Naive thymus-derived CD4-positive, alpha-beta T cell (primary cell): Measurements from ENCODE around the gene CAV1. TPM values are rescaled to one million over a fixed set of nuclear protein-coding genes. Genes with fewer than 3 reads are reported as not detected.

ENCODE experiments used
- ATAC-seq: fragments of 150-1000 bp; cut with Tn5 transposase; 2 replicates; pipeline ENCODE4 v1.10.0; 2021; ENCODE audit warnings: mild to moderate bottlenecking, moderate library complexity
- CTCF ChIA-PET: fragments of 350-600 bp; sonication (Branson Sonifier 250); formaldehyde crosslinking; loops from one replicate; lab custom pipeline; 2021; ENCODE audit warnings: antibody characterized with exemption; lab: Charles Lee
- POLR2A ChIA-PET: fragments of 350-600 bp; sonication (Branson Sonifier 250); formaldehyde crosslinking; loops from one replicate; lab custom pipeline; 2021; ENCODE audit warnings: antibody characterized with exemption, inconsistent platforms; lab: Charles Lee
- DNase-seq, 9 donors: peaks; one replicate each; pipeline versions ENCODE4 v3.0.0 to v3.0.0-alpha.2; 2020 to 2022; ENCODE audit warnings: mixed read lengths in 1 of 9
- H3K27ac ChIP-seq: one replicate; pipeline ENCODE4 v1.7.0; 2013; ENCODE audit warnings: mild to moderate bottlenecking, low read depth, low read length, moderate library complexity
- H3K27me3 ChIP-seq, 2 donors: one replicate each; pipeline ENCODE4 v1.7.0; 2013; ENCODE audit warnings: low read length in 2 of 2, mild to moderate bottlenecking in 2 of 2, moderate library complexity in 2 of 2; ENCODE audit not compliant: control insufficient read depth in 2 of 2, insufficient read depth in 2 of 2
- H3K36me3 ChIP-seq, 3 experiments: 1 replicate in 2 of 3; 2 replicates in 1 of 3; pipeline ENCODE4 v1.7.0; 2013; ENCODE audit warnings: low read length in 3 of 3, mild to moderate bottlenecking in 3 of 3, moderate library complexity in 1 of 3; ENCODE audit not compliant: insufficient read depth in 3 of 3, control insufficient read depth in 2 of 3
- H3K4me1 ChIP-seq, 2 donors: one replicate each; pipeline ENCODE4 v1.7.0; 2013; ENCODE audit warnings: low read length in 2 of 2, mild to moderate bottlenecking in 2 of 2, moderate library complexity in 1 of 2; ENCODE audit not compliant: control insufficient read depth in 2 of 2, insufficient read depth in 2 of 2
- H3K4me3 ChIP-seq: 2 replicates; pipeline ENCODE4 v1.7.0; 2013; ENCODE audit warnings: mild to moderate bottlenecking, low read length
- H3K9me3 ChIP-seq, 3 experiments: 1 replicate in 2 of 3; 2 replicates in 1 of 3; pipeline ENCODE4 v1.7.0; 2013; ENCODE audit warnings: low read length in 3 of 3; ENCODE audit not compliant: control insufficient read depth in 2 of 3
- H3K27ac Mint-ChIP-seq, 9 donors: one replicate each; pipeline ENCODE4 v1.8.0; 2020 to 2022; ENCODE audit warnings: mixed read lengths in 9 of 9, mild to moderate bottlenecking in 8 of 9, moderate library complexity in 5 of 9, inconsistent platforms in 2 of 9
- H3K27me3 Mint-ChIP-seq, 5 donors: one replicate each; pipeline ENCODE4 v1.8.0; 2021 to 2022; ENCODE audit warnings: mixed read lengths in 5 of 5, mild to moderate bottlenecking in 1 of 5
- H3K36me3 Mint-ChIP-seq, 5 donors: one replicate each; pipeline ENCODE4 v1.8.0; 2020 to 2022; ENCODE audit warnings: mixed read lengths in 5 of 5, mild to moderate bottlenecking in 3 of 5, inconsistent platforms in 1 of 5
- H3K4me1 Mint-ChIP-seq, 7 donors: one replicate each; pipeline ENCODE4 v1.8.0; 2020 to 2022; ENCODE audit warnings: mixed read lengths in 7 of 7, mild to moderate bottlenecking in 3 of 7, inconsistent platforms in 1 of 7
- H3K4me3 Mint-ChIP-seq, 10 donors: one replicate each; pipeline ENCODE4 v1.8.0; 2020 to 2022; ENCODE audit warnings: mild to moderate bottlenecking in 10 of 10, mixed read lengths in 10 of 10, moderate library complexity in 6 of 10, inconsistent platforms in 2 of 10
- H3K9me3 Mint-ChIP-seq, 11 donors: one replicate each; pipeline ENCODE4 v1.8.0; 2020 to 2022; ENCODE audit warnings: mixed read lengths in 11 of 11, mild to moderate bottlenecking in 4 of 11, inconsistent platforms in 1 of 11, moderate library complexity in 1 of 11
- intact Hi-C, 2 donors: fragments of 100-400 bp; cut with micrococcal nuclease; formaldehyde crosslinking; loops; one replicate each; pipeline ENCODE4 v1.15.1; 2023
- polyA plus RNA-seq, 2 donors: library from polyadenylated mRNA; unstranded; fragments of 300-500 nt; fragmentation: Illumina TruSeq; gene quantifications; one replicate each; pipeline ENCODE4 v1.2.3, GENCODE V29; 2021
- total RNA-seq, 6 experiments: library from RNA in 5 of 6; stranded (reverse) in 5 of 6; gene quantifications; 1 replicate in 5 of 6; 2 replicates in 1 of 6; pipeline ENCODE4 v1.2.3 and lab custom pipeline; 2021 to 2026

Gene CAV1
- total and polyA plus RNA-seq, 7 experiments from 2014 or later, result 0.19 to 0.39 TPM; not detected in 5

DNA sequence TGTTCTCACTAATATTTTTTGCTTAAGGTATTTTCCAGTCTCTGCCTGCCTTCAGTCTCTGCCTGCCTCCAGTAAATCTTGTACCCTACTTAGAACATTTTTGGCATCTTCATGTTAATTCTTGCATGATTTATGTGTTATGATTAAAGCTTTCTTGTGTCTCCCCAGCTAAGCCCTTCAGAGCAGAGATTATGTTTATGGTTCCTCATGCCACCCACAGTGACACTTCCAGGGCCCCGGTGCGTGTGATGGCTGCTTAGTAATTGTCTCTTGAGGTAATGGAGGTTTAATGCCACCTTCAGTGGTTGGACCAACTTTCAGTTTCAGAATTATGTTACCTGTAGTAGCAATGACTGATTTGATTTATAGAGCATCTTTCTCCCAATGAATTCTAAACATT lies 76.6 kb downstream of the CAV1 start:
- H3K27ac Mint-ChIP-seq, result no peak overlapping the region
- H3K4me3 Mint-ChIP-seq, result no peak overlapping the region
- Histone ChIP-seq H3K4me3 (no peak overlapping the region), H3K36me3 (no peaks in the 10 kb centered on the region), H3K27me3 (no peaks in the 10 kb centered on the region), H3K27ac (no peak overlapping the region), H3K4me1 (no peaks in the 10 kb centered on the region), H3K9me3 (no peaks in the 10 kb centered on the region)
- H3K36me3 Mint-ChIP-seq, result no peaks in the 10 kb centered on the region
- ChIA-PET CTCF (no interaction called here), POLR2A (no interaction called here)
- ATAC-seq (no peak), DNase-seq (no peak)
- peaks cover 10 to 21% (median 14%) of the 10 kb centered on the region in 5 donors for H3K27me3 Mint-ChIP-seq
- intact Hi-C loops, result no loop called here
- peaks cover 0 to 3% (median 0%) of the 10 kb centered on the region in 7 donors for H3K4me1 Mint-ChIP-seq
- H3K9me3 Mint-ChIP-seq, result no peaks in the 10 kb centered on the region

DNA sequence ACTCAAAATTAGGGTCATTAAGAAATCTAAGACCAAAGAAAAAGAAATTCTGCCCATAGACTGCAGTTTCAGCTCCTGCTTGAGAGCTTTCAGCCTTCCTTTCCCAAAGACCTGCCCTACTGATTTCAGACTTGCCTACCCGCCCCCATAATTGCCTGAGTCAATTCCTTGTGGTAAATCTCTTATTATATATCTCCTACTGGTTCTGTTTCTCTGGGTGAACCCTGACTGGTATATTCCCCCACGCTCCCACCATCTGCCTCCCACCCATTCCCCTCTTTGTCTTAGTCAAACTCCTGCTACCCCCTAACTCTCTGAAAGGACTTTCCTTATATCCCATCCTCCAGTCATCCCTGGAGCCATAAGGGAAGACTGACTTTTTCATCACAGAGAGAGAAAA lies 82.5 kb downstream of the CAV1 start:
- DNase-seq (no peak), ATAC-seq (no peak)
- Mint-ChIP-seq H3K27ac (no peak overlapping the region), H3K27me3 (peaks cover 15 to 36% (median 20%) of the 10 kb centered on the region in 5 donors), H3K4me3 (no peak overlapping the region), H3K4me1 (no peaks in the 10 kb centered on the region), H3K9me3 (peaks cover 0 to 5% (median 0%) of the 10 kb centered on the region in 11 donors), H3K36me3 (peaks cover 0 to 6% (median 0%) of the 10 kb centered on the region in 5 donors)
- H3K9me3 ChIP-seq, result no peaks in the 10 kb centered on the region
- no peak overlapping the region for H3K4me3 ChIP-seq
- H3K27ac ChIP-seq, result no peak overlapping the region
- no peaks in the 10 kb centered on the region for H3K27me3 ChIP-seq
- ChIA-PET POLR2A (no interaction called here), CTCF (no interaction called here)
- intact Hi-C loops, result no loop called here
- no peaks in the 10 kb centered on the region for H3K36me3 ChIP-seq
- H3K4me1 ChIP-seq, result no peaks in the 10 kb centered on the region

DNA sequence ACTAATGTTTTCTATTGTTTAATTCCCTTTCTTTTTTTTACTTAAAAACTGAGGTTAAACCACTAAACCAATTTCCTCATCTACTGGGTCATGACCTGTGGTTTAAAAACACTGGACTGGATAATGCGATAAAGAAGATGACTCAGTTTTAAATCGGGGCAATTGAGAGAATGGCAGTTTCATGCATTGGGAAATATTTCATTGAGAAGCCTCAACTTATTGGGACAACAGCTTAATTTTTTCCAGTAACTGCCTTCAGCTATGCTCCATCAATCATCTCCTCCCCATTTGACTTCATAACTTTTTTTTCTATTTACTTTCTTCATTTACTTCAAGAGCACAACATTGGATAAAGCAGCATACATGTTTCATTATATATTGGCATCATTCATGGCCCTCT lies 85.4 kb downstream of the CAV1 start:
- no peak overlapping the region for H3K27ac ChIP-seq
- no peak overlapping the region for H3K4me3 ChIP-seq
- ATAC-seq, result peak; percentile 71
- no peak for DNase-seq
- H3K4me1 ChIP-seq, result no peaks in the 10 kb centered on the region
- Mint-ChIP-seq H3K36me3 (peaks cover 0 to 6% (median 0%) of the 10 kb centered on the region in 5 donors), H3K27ac (no peak overlapping the region), H3K27me3 (peaks cover 19 to 45% (median 30%) of the 10 kb centered on the region in 5 donors), H3K9me3 (peaks cover 0 to 5% (median 0%) of the 10 kb centered on the region in 11 donors), H3K4me1 (no peaks in the 10 kb centered on the region), H3K4me3 (no peak overlapping the region)
- ChIA-PET CTCF (no interaction called here), POLR2A (no interaction called here)
- no peaks in the 10 kb centered on the region for H3K27me3 ChIP-seq
- intact Hi-C loops, result no loop called here
- H3K9me3 ChIP-seq, result no peaks in the 10 kb centered on the region
- H3K36me3 ChIP-seq, result no peaks in the 10 kb centered on the region

DNA sequence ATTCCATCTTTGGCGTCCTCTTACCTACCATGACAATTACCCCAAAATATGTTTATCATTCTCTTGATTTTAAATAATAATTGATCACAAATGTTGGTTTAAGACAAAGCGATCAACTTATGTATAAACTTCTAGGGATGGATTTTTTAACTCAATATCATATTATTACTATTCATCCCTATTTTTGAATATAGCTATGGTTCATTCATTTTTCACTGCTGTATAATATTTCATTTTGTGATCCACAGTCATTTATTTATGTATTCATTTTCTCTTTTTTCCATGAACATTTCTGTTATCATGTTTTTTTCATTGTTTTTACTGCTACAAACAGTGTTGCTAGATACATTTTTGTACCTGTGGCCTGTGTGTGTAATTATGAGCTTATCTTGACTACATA lies 85.9 kb downstream of the CAV1 start:
- H3K4me3 ChIP-seq, result no peak overlapping the region
- no peak overlapping the region for H3K27ac ChIP-seq
- POLR2A ChIA-PET, result no interaction called here
- Mint-ChIP-seq H3K27ac (no peak overlapping the region), H3K9me3 (peaks cover 0 to 5% (median 0%) of the 10 kb centered on the region in 11 donors), H3K27me3 (peaks cover 22 to 45% (median 29%) of the 10 kb centered on the region in 5 donors), H3K4me1 (no peaks in the 10 kb centered on the region), H3K36me3 (peaks cover 0 to 6% (median 0%) of the 10 kb centered on the region in 5 donors), H3K4me3 (no peak overlapping the region)
- no peaks in the 10 kb centered on the region for H3K36me3 ChIP-seq
- no peak for DNase-seq
- H3K27me3 ChIP-seq, result no peaks in the 10 kb centered on the region
- CTCF ChIA-PET, result no interaction called here
- ATAC-seq, result no peak
- intact Hi-C loops, result no loop called here
- H3K4me1 ChIP-seq, result no peaks in the 10 kb centered on the region
- no peaks in the 10 kb centered on the region for H3K9me3 ChIP-seq

Other genes starting within 250 kb of the CAV1 start
- under 1 TPM in 1 of 5 experiments, not detected in 4; 0.93 TPM for gene CAV2, start 25.3 kb upstream of the CAV1 start, total RNA-seq
- not detected for gene CAV2, start 25.3 kb upstream of the CAV1 start, polyA plus RNA-seq
- 1 to 10 TPM in 1 of 5 experiments, under 1 TPM in 2, not detected in 2; 0.19 to 1.0 (median 0.73) TPM for gene MET, start 147.2 kb downstream of the CAV1 start, total RNA-seq
- not detected for gene MET, start 147.2 kb downstream of the CAV1 start, polyA plus RNA-seq